Osteocyte (in vitro differentiated cells): Measurements from ENCODE around the gene ACTG1. TPM values are rescaled to one million over a fixed set of nuclear protein-coding genes. Genes with fewer than 3 reads are reported as not detected.

ENCODE experiments used
- DNase-seq: peaks from one replicate; pipeline ENCODE4 v3.0.0; 2021; ENCODE audit warnings: mixed read lengths; ENCODE audit not compliant: unreplicated experiment; ENCODE audit errors: extremely low spot score
- H3K27ac Mint-ChIP-seq: one replicate; pipeline ENCODE4 v1.8.0; 2021; ENCODE audit warnings: mild to moderate bottlenecking, mixed read lengths; ENCODE audit not compliant: unreplicated experiment
- H3K27me3 Mint-ChIP-seq: one replicate; pipeline ENCODE4 v1.8.0; 2021; ENCODE audit warnings: mixed read lengths; ENCODE audit not compliant: unreplicated experiment
- H3K36me3 Mint-ChIP-seq: one replicate; pipeline ENCODE4 v1.8.0; 2021; ENCODE audit warnings: mixed read lengths; ENCODE audit not compliant: unreplicated experiment
- H3K4me1 Mint-ChIP-seq: one replicate; pipeline ENCODE4 v1.8.0; 2021; ENCODE audit warnings: mixed read lengths; ENCODE audit not compliant: unreplicated experiment
- H3K4me3 Mint-ChIP-seq: one replicate; pipeline ENCODE4 v1.8.0; 2021; ENCODE audit warnings: mild to moderate bottlenecking, moderate library complexity, mixed read lengths; ENCODE audit not compliant: unreplicated experiment
- H3K9me3 Mint-ChIP-seq: one replicate; pipeline ENCODE4 v1.8.0; 2021; ENCODE audit warnings: mixed read lengths; ENCODE audit not compliant: unreplicated experiment
- CTCF ChIP-seq: fragments of 200-600 bp; sonication (generic); IDR thresholded peaks from 2 replicates; pipeline ENCODE4 v1.5.0; 2021; ENCODE audit warnings: antibody characterized with exemption, mild to moderate bottlenecking, moderate library complexity
- total RNA-seq: library from RNA; stranded (reverse); gene quantifications from 2 replicates; pipeline ENCODE4 v1.2.1, GENCODE V29; 2021

ACTG1 gene
- total RNA-seq, 1 donor from 2014 or later, result 4,267 TPM

GRCh38 chr17:81522491-81523401, 10.1 kb upstream of the ACTG1 start:
- Mint-ChIP-seq H3K27ac (no peak overlapping the region), H3K4me3 (no peak overlapping the region), H3K27me3 (no peaks in the 10 kb centered on the region), H3K4me1 (peaks cover 22% of the 10 kb centered on the region), H3K36me3 (no peaks in the 10 kb centered on the region), H3K9me3 (no peaks in the 10 kb centered on the region)
- TF ChIP-seq CTCF, result no peak
- DNase-seq, result no peak

DNA sequence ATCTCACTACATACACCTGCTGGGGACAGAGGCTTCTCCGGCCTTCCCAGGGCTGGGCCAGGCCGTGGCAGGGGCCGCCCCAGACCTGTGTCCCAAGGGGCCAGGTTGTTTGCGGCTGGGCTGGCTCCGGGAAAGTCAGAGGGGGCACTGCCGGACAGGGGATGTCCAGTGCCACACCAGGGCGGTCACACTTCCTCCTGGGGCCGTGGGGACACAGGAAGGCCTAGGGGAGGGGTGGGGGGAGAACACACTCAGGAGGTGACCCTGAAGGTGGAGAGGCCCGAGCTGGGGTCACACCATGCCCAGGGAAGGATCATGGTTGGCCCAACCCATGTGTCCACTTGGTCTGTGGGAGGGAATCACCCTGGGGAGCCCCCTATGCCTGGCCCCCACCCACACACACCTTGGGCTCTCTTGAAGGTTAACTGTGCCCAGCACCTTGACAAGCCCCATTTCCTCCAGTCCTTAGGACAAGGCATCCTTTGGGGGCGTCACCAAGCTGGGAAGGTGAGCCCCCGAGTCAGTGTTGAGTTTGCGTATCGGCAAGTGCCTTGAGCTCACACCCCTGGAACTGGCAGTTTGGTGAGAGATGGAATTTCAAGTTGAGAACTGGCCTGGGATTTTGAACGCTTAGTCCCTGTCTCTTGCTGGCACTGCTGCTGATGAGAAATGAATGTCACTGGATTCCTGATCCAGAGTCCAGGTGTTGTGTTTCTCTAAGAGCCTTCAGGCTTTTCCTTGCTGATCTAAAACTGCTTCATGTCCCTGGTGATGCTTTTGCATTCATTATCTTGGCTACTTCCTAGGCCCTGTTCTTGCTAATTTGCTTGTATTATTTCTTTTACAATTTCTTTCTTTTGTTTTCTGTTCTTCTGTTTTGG, 7.7 kb upstream of the ACTG1 start:
- Mint-ChIP-seq H3K4me3 (no peak overlapping the region), H3K9me3 (no peaks in the 10 kb centered on the region), H3K27ac (no peak overlapping the region), H3K36me3 (no peaks in the 10 kb centered on the region), H3K4me1 (peaks cover 41% of the 10 kb centered on the region), H3K27me3 (no peaks in the 10 kb centered on the region)
- no peak for DNase-seq
- no peak for TF ChIP-seq CTCF

DNA sequence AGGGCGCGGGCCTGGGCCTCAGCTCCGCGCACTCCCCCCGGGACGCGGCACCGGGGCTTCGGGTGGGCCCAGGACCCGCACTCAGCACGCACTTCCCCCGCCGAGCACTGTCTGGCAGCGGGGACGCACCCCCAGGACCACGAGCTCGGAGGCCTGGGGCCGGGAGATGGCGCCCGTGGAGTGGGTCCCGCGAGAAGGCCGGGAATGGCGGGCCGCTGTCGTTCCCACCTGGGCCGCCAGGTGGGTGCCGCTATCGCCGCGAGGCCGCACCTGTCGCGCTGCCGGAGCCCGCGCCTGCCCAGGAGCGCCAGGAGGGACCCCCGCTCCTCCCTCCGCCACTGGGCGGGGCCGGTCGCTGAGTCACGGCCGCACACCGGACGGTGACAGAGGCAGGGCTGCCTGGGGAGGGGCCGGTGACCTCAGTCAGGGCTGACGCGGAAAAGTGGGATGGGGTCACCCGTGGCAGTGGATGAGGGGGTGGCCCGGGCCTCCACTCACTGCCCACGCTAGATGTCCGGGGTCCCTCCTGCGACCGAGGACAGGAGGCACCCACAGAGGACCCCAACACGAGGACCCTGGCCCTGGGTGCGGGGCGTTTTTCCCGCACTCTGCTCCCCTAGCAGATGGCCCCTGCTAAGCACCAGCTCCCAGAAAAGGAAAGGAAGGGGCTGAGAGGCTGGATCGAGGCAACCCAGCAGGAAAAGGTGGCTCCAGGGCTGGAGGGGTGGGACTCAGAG, 6.9 kb upstream of the ACTG1 start:
- Mint-ChIP-seq H3K36me3 (no peaks in the 10 kb centered on the region), H3K9me3 (no peaks in the 10 kb centered on the region), H3K4me3 (no peak overlapping the region), H3K27me3 (no peaks in the 10 kb centered on the region), H3K4me1 (peaks cover 43% of the 10 kb centered on the region), H3K27ac (no peak overlapping the region)
- TF ChIP-seq CTCF, result peak; percentile 45
- no peak for DNase-seq

- H3K4me3 Mint-ChIP-seq, result peak overlapping the region; percentile 60
- no peaks in the 10 kb centered on the region for H3K36me3 Mint-ChIP-seq
- H3K27ac Mint-ChIP-seq, result no peak overlapping the region
- no peaks in the 10 kb centered on the region for H3K27me3 Mint-ChIP-seq
- TF ChIP-seq CTCF, result no peak
- DNase-seq, result no peak
- H3K9me3 Mint-ChIP-seq, result no peaks in the 10 kb centered on the region
- H3K4me1 Mint-ChIP-seq, result peaks cover 42% of the 10 kb centered on the region
Measured at GRCh38 chr17:81518785-81519283, 6.2 kb upstream of the ACTG1 start.
